Activated CD4-positive, alpha-beta T cell treated with anti-CD3 and anti-CD28 coated beads, Interleukin-2, amount 10 ng/mL, durations not matched to agents 24 days and 14 days (primary cell): ENCODE results near the gene CPZ. TPM values are rescaled to one million over a fixed set of nuclear protein-coding genes. Genes with fewer than 3 reads are reported as not detected.
A peak's percentile ranks its signal among the peaks of the same experiment; 100 is the strongest.

Experiments
- DNase-seq: peaks from one replicate; pipeline ENCODE4 v3.0.0; 2022
- H3K27ac Mint-ChIP-seq: one replicate; pipeline ENCODE4 v1.8.0; 2022; ENCODE audit warnings: mild to moderate bottlenecking, mixed read lengths
- H3K27me3 Mint-ChIP-seq: one replicate; pipeline ENCODE4 v1.8.0; 2022; ENCODE audit warnings: mixed read lengths
- H3K36me3 Mint-ChIP-seq: one replicate; pipeline ENCODE4 v1.8.0; 2022; ENCODE audit warnings: low read depth, mild to moderate bottlenecking, mixed read lengths
- H3K4me1 Mint-ChIP-seq: one replicate; pipeline ENCODE4 v1.8.0; 2021; ENCODE audit warnings: mixed read lengths
- H3K4me3 Mint-ChIP-seq: one replicate; pipeline ENCODE4 v1.8.0; 2022; ENCODE audit warnings: mild to moderate bottlenecking, moderate library complexity, mixed read lengths
- H3K9me3 Mint-ChIP-seq: one replicate; pipeline ENCODE4 v1.8.0; 2021; ENCODE audit warnings: mixed read lengths
- intact Hi-C: fragments of 100-400 bp; cut with micrococcal nuclease; formaldehyde crosslinking; loops from one replicate; pipeline ENCODE4 v1.15.1; 2023
- total RNA-seq: library from RNA; stranded (reverse); gene quantifications from 2 replicates; pipeline ENCODE4 v1.2.3, GENCODE V29; 2022

The CPZ gene
- total RNA-seq, 1 donor from 2014 or later = not detected

DNA sequence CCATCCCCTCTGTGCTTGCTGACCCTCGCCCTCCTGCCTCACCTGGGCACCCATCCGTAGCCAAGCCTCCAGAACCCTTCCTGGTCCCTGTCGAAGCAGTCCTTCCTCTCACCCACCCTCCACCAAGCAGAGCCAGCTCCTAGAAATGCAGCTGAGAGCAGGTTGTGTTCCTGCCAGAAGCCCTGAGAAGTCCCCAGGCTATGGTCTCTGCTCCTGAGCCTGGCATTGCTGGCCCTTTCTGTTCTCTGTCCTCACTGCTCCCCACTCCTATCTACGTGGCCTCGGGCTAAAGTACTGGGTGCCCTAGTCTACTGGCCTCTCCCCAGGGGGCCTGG lies 2.1 kb upstream of the CPZ start:
- Mint-ChIP-seq H3K27ac (no peak overlapping the region), H3K9me3 (no peaks in the 10 kb centered on the region), H3K4me3 (no peak overlapping the region), H3K4me1 (no peaks in the 10 kb centered on the region), H3K36me3 (no peaks in the 10 kb centered on the region), H3K27me3 (peaks cover 21% of the 10 kb centered on the region)
- intact Hi-C loops = loop anchor here (10.0 kb wide), 1 partner anchor 346 kb away; no protein-coding TSS in a partner anchor
- DNase-seq = no peak

DNA sequence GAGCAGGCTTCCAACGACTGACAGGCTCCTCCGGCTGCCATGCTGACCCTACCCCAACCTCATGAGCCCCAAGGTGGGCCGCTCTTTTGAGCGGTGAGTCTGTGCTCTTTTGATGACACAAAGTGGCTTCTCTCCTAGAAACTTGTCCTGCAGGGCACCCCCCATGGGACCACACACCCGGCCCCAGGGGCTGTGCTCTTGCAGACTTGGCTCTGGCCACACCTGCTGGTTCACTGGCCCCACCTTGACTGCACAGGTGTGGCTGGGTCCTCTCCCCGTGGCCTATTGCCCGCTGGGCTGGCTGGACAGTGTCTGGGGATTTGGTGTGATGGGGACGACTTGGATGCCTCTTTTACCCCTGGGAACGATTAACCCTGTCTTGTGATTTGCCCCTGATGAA lies 1.5 kb upstream of the CPZ start:
- no peak overlapping the region for H3K4me3 Mint-ChIP-seq
- peaks cover 21% of the 10 kb centered on the region for H3K27me3 Mint-ChIP-seq
- H3K4me1 Mint-ChIP-seq = no peaks in the 10 kb centered on the region
- no peaks in the 10 kb centered on the region for H3K36me3 Mint-ChIP-seq
- no peak overlapping the region for H3K27ac Mint-ChIP-seq
- DNase-seq = no peak
- intact Hi-C loops = loop anchor here (10.0 kb wide), 1 partner anchor 346 kb away; no protein-coding TSS in a partner anchor
- H3K9me3 Mint-ChIP-seq = no peaks in the 10 kb centered on the region

- H3K9me3 Mint-ChIP-seq = no peaks in the 10 kb centered on the region
- no peaks in the 10 kb centered on the region for H3K4me1 Mint-ChIP-seq
- no peak overlapping the region for H3K4me3 Mint-ChIP-seq
- intact Hi-C loops = loop anchor here (10.0 kb wide), 1 partner anchor 347 kb away; no protein-coding TSS in a partner anchor
- peaks cover 21% of the 10 kb centered on the region for H3K27me3 Mint-ChIP-seq
- no peak for DNase-seq
- no peaks in the 10 kb centered on the region for H3K36me3 Mint-ChIP-seq
- no peak overlapping the region for H3K27ac Mint-ChIP-seq
These were observed 769 bp upstream of the CPZ start for GRCh38 chr4:8591626-8592365.

DNA sequence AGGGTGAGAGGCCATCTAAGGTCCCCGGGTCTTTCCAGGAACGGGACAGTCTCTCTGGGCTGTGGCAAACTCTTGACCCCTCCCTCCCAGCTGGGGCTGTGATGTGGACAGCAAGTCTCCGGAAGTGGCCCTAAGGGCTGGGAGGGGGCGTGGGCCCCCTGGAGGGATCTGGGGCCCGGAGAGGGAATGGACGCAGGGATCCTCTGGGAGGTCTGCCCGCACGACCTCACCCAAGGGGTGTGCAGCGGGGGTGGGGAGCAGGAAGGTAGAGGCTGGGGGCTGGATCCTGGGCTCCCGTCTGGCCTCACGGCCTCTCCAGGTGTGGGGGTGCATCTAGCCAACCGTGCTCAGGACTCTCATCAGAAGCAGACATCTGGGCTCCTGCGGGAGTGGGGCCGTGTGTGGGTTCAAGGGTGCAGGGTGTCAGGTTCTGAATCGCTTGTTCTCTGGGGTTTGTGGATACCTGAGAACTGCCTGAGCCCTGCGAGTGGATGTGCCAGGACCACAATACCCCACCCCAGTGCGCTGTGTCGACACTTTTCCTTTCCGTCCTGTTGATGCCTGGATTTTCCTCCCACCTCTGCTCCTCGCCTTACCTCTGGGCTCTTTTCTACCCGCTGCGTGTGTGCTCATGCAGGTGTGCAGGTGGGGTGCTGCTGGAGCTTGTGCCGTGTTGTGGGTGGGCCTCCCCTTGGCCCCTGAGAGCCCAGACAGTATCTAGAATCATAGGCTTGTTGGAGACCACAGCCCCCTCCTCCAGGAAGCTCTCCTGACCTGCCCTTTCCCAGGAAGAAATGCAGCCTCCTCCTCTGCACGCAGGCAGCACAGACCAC lies 915 bp downstream of the CPZ start:
- Mint-ChIP-seq H3K27ac (no peak overlapping the region), H3K4me3 (no peak overlapping the region), H3K36me3 (no peaks in the 10 kb centered on the region), H3K27me3 (peaks cover 21% of the 10 kb centered on the region), H3K9me3 (no peaks in the 10 kb centered on the region), H3K4me1 (no peaks in the 10 kb centered on the region)
- DNase-seq = no peak
- intact Hi-C loops = loop anchor here (1.0 to 10.0 kb wide), 2 partner anchors 125 to 349 kb away; no protein-coding TSS in a partner anchor

DNA sequence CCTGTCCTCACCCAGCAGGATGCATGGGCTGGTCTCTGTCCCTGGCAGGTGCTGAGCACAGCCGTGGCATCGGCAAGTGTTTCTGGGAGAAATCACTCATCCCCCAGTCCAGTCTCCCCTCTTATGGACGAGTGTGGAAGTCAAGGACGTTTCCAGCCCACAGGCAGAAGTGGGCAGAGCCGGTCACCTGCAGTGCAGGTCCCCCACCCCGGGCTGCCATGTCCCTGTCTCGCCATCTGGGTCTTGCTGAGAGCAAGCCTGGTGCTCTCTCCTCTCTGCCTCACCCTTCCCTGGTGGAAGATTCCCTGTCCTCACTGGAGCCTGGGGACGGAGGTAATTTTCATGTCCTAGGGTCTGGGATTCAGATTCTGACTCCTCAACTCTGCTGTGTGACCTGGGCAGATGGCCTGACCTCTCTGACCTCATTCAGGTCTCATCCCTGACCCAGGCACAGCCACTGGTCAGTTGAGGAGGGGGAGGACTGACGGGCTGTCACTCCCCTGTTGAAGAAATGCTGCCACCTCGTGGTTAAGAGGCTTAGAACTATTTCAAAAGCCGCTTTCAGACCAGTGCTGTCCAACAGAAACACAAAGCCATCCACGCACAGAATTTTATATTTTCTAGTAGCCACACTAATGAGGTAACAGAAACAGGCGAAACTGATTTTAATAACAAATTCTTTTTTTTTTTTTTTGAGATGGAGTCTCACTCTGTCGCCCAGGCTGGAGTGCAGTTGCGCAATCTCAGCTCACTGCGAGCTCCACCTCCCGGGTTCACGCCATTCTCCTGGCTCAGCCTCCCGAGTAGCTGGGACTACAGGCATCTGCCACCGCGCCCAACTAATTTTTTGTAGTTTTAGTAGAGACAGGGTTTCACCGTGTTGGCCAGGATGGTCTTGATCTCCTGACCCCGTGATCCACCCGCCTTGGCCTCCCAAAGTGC lies 1.8 kb downstream of the CPZ start:
- no peaks in the 10 kb centered on the region for H3K36me3 Mint-ChIP-seq
- DNase-seq = peak; percentile 71
- H3K9me3 Mint-ChIP-seq = no peaks in the 10 kb centered on the region
- intact Hi-C loops = loop anchor here (1.0 to 10.0 kb wide), 2 partner anchors 126 to 350 kb away; no protein-coding TSS in a partner anchor
- no peak overlapping the region for H3K4me3 Mint-ChIP-seq
- H3K27me3 Mint-ChIP-seq = peaks cover 21% of the 10 kb centered on the region
- no peaks in the 10 kb centered on the region for H3K4me1 Mint-ChIP-seq
- H3K27ac Mint-ChIP-seq = no peak overlapping the region

GRCh38 chr4:8595237-8596087 lies 2.9 kb downstream of the CPZ start:
- Mint-ChIP-seq H3K4me1 (no peaks in the 10 kb centered on the region), H3K27me3 (peaks cover 21% of the 10 kb centered on the region), H3K4me3 (no peak overlapping the region), H3K9me3 (no peaks in the 10 kb centered on the region), H3K36me3 (no peaks in the 10 kb centered on the region), H3K27ac (no peak overlapping the region)
- intact Hi-C loops = loop anchor here (10.0 kb wide), 1 partner anchor 351 kb away; no protein-coding TSS in a partner anchor
- DNase-seq = no peak

DNA sequence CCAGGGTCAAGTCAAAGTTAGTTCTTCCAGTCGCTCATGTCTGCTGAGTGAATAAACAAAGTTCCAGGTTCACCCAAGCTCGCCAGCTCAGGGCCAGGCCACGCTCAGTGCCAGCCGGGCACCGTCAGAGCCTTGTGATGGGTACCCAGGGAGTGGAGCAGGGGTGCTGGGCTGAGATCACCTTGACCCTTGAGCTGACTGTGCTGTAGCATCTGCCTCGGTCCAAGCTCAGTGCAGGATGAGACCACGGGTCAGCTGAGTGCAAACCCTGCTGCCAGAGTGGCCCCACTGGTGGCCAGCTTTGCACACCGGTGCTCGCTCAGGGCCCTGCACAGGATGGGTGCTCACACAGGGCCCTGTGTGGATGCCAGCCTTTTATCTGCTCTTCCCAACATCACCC lies 4.3 kb downstream of the CPZ start:
- intact Hi-C loops = loop anchor here (10.0 kb wide), 1 partner anchor 352 kb away; no protein-coding TSS in a partner anchor
- H3K4me3 Mint-ChIP-seq = no peak overlapping the region

GRCh38 chr4:8597319-8597718 lies 4.8 kb downstream of the CPZ start:
- Mint-ChIP-seq H3K9me3 (no peaks in the 10 kb centered on the region), H3K27me3 (peaks cover 14% of the 10 kb centered on the region), H3K4me1 (no peaks in the 10 kb centered on the region), H3K36me3 (no peaks in the 10 kb centered on the region), H3K4me3 (no peak overlapping the region), H3K27ac (no peak overlapping the region)
- DNase-seq = no peak
- intact Hi-C loops = loop anchor here (10.0 kb wide), 1 partner anchor 353 kb away; no protein-coding TSS in a partner anchor

More for the DNA sequence above, 4.3 kb downstream of the CPZ start:
- peaks cover 14% of the 10 kb centered on the region for H3K27me3 Mint-ChIP-seq
- no peaks in the 10 kb centered on the region for H3K36me3 Mint-ChIP-seq
- no peaks in the 10 kb centered on the region for H3K4me1 Mint-ChIP-seq
- no peak for DNase-seq
- no peak overlapping the region for H3K27ac Mint-ChIP-seq
- H3K9me3 Mint-ChIP-seq = no peaks in the 10 kb centered on the region

- no peaks in the 10 kb centered on the region for H3K4me1 Mint-ChIP-seq
- no peak for DNase-seq
- H3K36me3 Mint-ChIP-seq = no peaks in the 10 kb centered on the region
- no peaks in the 10 kb centered on the region for H3K9me3 Mint-ChIP-seq
- no peak overlapping the region for H3K4me3 Mint-ChIP-seq
- H3K27me3 Mint-ChIP-seq = peaks cover 14% of the 10 kb centered on the region
- intact Hi-C loops = loop anchor here (10.0 kb wide), 1 partner anchor 353 kb away; no protein-coding TSS in a partner anchor
- H3K27ac Mint-ChIP-seq = no peak overlapping the region
These were observed 5.2 kb downstream of the CPZ start for GRCh38 chr4:8597791-8598190.

GRCh38 chr4:8598391-8599090 lies 6.0 kb downstream of the CPZ start:
- peaks cover 9% of the 10 kb centered on the region for H3K27me3 Mint-ChIP-seq

DNA sequence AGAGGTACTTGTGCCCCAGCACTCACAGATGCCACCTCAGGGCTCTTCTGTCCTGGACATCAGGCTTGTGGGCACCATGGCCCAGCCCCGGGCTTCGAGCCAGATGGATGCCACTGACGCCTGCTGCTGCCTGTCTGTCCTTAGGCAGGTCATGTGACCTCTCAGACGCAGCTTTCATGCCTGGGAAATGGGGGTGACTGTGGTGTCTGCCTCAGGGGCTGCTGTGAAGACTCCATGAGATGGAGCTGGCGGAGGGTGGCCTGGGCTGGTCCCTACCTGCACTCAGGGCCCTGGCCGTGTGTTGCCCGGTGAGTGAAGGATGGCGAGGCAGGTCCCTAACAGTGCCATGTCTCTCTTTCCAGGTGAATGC lies 6.5 kb downstream of the CPZ start:
- no peaks in the 10 kb centered on the region for H3K9me3 Mint-ChIP-seq
- H3K4me1 Mint-ChIP-seq = no peaks in the 10 kb centered on the region
- DNase-seq = no peak
- intact Hi-C loops = loop anchor here (10.0 kb wide), 1 partner anchor 354 kb away; no protein-coding TSS in a partner anchor
- H3K27me3 Mint-ChIP-seq = peaks cover 4% of the 10 kb centered on the region
- H3K4me3 Mint-ChIP-seq = no peak overlapping the region
- H3K36me3 Mint-ChIP-seq = no peaks in the 10 kb centered on the region
- H3K27ac Mint-ChIP-seq = no peak overlapping the region

More at GRCh38 chr4:8598391-8599090, 6.0 kb downstream of the CPZ start:
- Mint-ChIP-seq H3K9me3 (no peaks in the 10 kb centered on the region), H3K27ac (no peak overlapping the region), H3K4me3 (no peak overlapping the region), H3K36me3 (no peaks in the 10 kb centered on the region), H3K4me1 (no peaks in the 10 kb centered on the region)
- intact Hi-C loops = loop anchor here (10.0 kb wide), 1 partner anchor 354 kb away; no protein-coding TSS in a partner anchor
- no peak for DNase-seq

DNA sequence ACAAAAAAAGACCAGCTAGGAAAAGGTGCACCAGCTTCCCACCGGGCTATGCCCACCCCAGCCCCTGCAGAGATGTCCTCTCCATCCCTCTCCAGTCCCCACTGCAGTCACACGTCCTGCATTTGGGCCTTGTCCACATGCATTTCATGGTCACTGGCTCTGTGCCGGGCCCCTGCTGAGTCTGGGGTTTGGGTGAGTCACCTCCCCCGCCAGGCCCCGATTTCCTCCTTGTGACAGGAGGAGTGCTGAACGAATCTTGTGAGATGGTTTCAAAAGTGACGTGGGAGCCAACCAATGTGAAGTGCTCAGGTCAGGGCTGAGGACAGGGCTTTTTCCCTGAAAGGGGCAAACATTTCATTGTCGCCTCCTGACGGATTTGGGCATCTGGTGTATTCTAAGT lies 7.1 kb downstream of the CPZ start:
- H3K27ac Mint-ChIP-seq = no peak overlapping the region
- no peaks in the 10 kb centered on the region for H3K36me3 Mint-ChIP-seq
- no peaks in the 10 kb centered on the region for H3K9me3 Mint-ChIP-seq
- no peaks in the 10 kb centered on the region for H3K4me1 Mint-ChIP-seq
- H3K4me3 Mint-ChIP-seq = no peak overlapping the region
- H3K27me3 Mint-ChIP-seq = no peaks in the 10 kb centered on the region
- intact Hi-C loops = loop anchor here (10.0 kb wide), 1 partner anchor 355 kb away; no protein-coding TSS in a partner anchor
- DNase-seq = no peak
